HG02763 (cell line): Measurements from ENCODE around the gene PPM1H.

Experiments
- ATAC-seq: cut with Tn5 transposase; IDR thresholded peaks from one replicate; pipeline ENCODE4 v1.9.1; 2021; ENCODE audit warnings: mild to moderate bottlenecking, moderate library complexity; ENCODE audit not compliant: unreplicated experiment

PPM1H gene

DNA sequence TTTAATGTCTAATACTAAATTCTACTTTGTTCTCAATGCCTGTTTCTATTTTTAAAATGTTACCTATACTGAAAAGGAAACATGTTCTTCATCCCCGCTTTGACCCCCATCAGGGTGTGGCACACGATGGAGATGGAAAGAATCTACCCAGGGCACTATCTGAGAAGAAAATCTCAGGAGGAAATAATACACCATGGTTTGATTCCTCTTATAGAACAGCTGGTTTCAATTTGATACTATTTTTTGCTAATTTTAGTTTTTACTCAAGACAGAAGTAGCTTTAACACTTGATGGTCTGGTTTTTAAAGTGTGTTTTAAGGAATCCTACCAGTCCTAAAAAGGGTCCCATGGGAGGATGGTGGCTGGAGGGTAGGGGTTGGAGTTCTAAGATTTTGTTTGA, 56.7 kb downstream of the PPM1H start:
- no peak for ATAC-seq

DNA sequence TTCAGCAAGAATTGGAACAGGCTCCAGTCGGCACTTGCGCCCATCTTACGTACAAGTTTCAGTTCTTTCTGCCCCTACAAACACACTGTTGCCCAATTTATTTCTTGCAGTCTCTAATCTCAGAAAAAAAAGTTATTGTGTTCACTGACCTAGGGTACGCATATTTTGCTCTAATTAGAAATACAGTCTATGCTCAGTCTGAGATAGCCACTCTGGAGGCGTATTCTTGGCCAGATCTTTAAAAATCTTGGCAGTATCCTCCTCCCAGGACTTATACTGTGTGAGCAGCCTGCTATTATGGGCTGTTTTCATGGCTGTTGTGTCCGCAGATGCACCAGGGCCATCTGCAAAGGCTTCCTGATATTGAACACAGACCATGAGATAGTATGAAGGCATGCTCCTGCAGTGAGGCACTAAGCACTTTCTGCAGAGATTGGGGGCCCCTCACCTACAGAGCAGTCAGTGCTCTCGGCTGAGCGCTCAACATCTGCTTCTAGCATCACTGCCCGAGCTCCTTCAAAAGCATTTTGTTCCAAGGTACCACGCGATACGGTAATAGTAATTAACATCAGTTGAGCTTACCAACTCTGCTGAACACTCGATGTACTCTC, 57.9 kb downstream of the PPM1H start:
- no peak for ATAC-seq

DNA sequence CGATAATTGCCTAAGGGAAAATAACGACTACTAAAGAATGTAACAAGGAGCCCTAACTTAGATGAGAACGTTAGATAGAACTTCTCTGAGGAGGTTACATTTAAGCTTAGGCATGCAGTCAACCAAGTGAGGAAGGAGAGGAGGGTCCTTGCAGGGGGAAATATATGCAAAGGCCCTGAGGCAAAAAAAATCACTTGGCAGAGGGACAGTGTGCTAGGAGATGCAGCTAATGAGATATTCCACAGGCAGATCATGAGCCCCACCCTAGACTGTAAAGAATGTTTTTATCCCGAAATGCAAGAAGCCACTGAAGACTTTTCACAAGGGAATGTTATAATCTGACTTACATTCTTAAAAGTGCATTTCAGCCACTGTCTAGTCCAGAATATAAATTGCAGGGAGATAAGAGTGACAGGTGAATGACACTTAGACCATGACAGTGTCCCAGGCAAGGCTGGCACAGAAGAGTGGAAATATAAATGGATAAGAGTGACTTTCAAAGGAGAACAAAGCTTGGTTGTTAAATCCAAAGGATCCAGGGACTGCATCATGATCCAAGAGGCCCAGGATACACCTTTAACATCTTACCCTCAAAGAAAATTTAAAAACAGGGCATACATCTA, 61.0 kb downstream of the PPM1H start:
- ATAC-seq = no peak

DNA sequence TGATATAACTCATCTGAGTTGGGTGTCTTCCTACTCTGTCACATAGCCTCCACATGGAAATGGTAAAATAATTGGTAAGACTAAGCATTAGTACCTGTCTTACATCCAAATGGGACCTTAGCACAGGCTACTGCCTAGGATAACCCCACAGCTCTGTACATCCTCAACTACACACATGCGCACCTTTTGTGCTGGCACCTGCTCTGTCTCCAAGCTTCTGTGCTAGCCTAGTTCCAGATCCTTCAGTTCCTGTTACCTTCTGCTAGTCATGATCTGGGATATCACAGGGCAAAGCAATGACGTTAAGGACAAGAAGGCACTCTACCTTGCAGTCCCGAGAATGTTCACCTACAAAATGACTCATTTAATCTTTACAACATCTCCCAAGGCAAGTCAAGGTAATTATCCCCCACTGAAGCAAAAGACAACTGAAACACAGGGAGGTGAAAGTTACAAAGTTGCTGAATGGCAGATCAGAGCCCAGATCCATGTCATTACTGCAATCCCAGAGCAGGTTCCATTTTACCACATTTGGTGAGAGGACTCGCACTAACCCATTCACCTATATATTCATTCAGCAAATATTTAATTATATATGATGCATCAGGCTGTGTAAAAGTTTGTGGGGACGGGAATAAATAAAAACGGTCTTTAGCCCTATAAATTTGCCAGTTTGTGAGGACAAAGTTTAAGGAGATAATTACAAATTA, 61.7 kb downstream of the PPM1H start:
- ATAC-seq = no peak

DNA sequence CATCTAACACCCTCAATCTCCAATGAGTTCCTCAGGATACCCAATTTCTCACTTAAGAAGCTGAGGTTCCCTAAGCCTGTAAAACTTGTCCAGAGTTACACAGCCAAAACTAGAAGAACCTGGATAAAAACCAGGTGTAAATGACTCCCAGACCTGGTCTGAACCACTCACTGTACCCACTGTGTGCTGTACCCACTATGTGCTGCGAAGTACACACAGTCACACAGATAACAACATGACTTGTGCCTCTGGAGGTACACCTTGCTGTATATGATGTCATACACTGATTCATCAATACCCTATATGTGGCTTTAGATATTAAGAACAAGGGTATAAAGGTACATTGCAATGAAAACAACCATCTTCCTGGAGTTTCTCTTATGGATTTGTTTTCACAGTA, 66.1 kb downstream of the PPM1H start:
- ATAC-seq = no peak

DNA sequence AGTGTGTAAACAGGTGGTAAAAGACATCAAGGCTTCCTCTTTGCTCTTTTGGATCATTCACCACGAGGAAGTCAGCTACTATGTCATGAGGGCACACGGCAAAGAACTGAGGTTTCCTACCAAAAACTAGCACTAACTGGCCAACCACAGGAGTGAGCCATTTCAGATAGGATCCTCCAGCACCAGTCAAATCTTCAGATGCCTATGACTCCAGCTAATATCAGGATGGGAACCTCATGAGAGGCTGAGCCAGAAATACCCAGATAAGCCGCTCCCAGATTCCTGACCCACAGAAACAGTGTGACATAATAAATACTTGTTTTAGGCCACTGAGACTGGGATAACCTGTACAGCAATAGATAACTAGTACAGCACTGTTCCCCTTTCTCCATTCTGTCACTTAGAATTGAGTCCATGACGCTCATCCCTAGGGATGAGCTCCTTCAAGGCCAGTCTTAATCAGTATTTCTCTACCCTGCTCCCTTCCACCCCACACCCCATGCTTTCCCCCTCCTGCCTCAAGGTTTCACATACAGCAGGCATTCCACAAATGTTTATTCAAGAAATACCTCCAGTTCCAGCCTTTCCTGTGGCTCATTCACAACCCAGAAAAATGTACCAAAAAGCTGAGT, 68.4 kb downstream of the PPM1H start:
- no peak for ATAC-seq

DNA sequence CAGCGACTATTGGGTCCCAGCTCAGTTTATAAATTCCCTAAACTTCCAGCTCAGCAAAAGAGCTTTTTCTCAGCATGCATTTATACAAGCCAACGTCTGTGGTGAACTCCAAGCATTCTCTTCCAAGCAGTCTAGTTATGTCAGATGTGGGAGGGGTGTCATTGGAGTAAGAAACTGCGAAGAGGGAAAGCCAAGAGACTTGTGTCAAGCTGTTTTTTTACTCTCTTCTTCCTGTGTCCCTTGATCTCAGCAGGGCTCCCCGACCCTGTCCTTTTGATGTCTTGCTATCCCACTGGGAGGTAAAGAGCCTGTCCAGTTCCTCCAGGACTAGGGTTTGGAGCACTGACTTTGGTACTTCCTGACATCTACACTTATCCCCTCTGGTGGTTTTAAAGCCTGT, 69.0 kb downstream of the PPM1H start:
- no peak for ATAC-seq

DNA sequence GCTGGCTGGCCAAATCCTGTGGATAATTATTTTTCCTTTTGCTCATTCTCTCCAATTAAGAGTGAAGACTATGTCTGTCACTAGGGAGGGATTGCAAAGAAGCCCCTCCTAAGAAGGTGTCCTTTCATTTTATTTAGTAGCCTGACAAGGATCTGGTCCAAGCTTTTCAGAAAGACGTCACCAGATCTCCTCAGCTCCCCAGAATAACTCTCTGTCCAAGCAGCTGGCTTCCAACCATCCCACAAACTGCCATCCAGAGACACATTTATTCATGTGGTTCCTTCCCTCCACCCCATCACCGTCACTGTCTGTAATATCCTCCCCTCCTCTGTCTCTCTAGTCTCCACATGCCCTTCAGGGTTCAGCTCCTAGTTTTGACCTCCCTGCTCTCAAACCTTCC, 69.9 kb downstream of the PPM1H start:
- ATAC-seq = no peak

DNA sequence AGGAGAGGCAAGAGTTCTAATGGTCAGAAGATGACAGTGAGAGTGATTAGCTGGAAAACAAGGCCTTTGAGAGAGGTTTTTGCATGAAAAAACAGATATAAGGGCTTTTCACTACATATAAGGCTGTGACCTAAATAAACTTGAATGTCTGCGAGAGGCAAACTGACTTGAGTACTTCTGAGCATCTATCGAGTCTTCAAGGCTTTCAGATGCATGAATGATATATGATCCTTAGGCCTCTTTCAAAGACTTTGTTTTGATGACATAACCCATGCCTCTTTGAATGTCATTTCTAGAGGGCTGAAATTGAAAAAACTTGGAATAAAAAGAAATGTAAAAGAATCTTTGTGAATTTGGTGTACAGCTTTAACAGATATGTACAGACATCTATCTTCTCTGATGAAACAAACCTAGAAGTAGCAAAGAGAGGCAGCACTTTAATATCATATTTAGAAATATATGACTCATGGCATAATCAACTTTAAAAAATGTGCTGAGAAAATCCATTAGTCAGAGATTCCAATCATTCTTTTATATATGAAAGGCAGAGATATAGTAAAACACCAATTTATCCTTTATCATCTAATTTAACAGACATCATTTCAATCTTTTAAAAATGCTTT, 72.6 kb downstream of the PPM1H start:
- ATAC-seq = no peak

DNA sequence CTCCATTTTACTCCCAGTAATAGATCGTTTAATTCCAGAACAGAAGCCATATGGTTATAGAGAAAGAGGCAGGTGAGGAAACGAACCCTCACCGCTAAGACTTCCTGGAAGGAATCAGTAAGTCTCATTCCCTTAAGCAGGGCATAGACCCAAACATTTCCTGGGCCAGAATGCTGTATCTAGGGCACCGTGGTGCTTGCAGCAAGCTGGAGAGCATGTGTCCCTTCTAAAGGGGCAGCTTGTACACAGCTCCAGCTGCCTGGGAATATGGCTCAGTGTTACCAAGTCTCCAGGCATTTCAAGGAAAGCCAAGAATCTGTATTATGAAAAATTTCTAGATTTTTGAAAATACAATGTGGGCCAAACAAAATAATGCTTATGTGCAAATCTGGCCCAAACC, 73.4 kb downstream of the PPM1H start:
- no peak for ATAC-seq

DNA sequence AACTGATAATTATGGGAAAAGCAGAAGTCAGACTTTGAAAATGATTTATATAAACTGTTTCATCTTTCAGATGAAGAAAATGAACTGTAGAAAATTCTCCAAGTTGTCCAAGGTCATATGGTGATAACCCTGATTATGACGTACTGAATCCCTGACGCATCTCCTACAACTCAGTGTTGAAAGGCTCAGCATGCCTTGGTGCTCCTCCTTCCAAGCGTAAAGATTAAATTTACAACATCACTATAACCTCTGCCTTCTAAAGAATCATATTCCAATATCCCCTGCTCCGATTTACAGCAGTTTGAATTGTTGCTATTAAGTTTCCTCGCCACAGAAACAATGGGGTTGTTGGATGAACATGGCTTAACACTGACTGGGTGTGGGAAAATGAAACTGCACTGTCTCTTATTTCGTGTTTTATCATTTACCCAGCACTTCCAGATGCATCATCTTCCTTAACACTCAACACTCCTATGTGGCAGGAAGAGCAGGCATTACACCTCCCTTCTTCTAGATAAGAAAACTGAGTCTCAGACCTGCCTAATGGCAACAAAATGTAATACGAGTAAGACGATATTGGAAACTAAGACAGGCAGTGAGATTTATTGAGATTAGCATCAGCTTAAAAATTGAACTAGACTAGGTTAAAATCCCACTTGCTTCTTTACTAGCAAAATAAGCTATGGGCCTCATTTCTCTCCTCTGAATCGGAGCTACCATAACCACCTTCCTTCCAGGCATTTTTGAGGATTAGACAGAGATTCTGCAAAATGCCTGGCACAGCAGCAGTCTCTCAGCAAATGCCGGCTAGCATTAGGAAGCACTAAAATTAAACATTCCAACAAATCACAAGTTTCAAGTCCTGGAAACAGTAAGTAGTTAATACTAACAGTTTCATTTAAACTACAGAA, 74.2 kb downstream of the PPM1H start:
- no peak for ATAC-seq

DNA sequence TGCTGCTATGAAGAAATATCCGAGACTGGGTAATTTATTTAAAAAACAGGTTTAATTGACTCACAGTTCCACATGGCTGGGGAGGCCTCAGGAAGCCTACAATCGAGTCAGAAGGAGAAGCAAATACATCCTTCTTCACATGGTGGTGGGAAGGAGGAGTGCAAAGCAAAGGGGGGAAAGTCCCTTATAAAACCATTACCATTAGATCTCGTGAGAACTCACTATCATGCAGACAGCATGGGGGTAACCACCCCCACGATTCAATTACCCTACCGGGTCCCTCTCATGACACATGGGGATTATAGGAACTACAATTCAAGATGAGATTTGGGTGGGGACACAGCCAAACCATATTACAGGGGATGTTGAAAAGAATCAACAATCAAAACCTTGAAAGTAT, 74.9 kb downstream of the PPM1H start:
- ATAC-seq = no peak

DNA sequence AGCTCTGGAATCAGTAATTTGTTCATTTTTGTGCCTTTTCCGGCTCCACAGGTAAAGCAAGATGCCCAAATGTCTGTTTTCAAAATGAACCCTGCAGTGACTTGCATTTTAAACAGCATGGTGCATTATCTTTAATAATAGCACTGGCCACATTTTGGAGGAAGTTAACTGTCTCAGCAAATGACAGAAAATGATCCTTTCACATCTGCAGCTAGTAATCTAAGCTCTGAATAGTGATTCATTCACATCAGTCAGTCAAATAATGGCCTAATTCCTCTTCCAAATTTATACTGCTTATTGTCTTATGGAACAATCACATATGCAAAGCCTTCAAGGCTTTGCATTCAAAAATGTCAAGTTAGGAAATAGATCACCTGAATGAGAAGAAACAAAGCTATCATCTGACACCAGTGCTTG, 75.6 kb downstream of the PPM1H start:
- no peak for ATAC-seq

DNA sequence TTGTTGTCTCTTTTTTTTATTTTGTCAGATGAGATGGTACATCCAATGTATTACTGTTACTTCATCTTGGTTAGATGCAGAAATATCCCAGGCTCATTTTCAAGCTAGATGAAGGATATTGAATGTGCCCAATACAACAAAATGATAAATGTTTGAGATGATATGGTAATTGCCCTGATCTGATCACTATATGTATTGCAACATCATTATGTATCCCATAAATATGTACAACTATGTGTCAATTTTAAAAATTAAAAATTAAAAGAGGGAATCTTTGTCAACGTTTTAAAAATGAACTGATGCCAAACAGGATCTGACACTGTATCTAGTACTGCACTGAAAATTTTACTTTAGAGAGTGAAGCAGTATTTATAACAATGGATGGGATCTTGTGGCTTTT, 78.5 kb downstream of the PPM1H start:
- ATAC-seq = no peak

DNA sequence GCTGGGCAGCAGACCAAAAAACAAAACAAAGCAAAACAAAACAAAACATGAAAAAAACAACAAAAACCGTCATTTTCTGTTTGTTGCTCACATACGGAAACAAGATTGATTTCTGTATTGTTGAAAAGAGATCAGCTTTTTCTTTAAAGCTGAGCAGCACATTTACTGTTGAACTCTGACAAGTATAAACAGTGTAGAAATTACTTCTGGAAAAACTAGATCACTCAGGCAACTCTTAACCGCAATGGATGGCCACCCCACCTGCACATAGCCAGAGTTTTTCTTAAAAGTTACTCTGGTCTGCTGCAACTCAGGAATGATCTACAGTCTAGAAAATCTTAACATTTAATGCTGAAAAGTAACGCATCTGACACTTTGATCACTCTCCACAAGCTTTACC, 80.9 kb downstream of the PPM1H start:
- ATAC-seq = no peak

DNA sequence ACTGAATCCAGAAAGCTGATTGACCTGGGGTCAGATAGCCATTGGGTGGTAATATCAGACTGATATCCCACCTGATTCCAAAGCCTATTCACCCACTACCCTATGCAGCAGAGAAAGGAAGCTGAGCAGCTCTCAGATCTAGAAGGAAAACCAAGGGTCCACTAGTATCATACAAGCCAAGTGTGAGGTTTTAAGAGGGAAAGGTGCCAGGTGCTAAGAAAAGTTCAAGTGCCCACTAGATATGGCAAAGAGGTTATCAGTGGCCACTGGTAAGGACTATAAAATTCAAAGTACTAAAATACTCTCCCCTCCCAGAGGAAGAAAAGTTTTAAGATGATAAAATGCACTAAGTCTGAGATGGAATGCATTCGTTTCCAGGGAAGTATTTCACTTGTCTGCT, 85.6 kb downstream of the PPM1H start:
- ATAC-seq = no peak

DNA sequence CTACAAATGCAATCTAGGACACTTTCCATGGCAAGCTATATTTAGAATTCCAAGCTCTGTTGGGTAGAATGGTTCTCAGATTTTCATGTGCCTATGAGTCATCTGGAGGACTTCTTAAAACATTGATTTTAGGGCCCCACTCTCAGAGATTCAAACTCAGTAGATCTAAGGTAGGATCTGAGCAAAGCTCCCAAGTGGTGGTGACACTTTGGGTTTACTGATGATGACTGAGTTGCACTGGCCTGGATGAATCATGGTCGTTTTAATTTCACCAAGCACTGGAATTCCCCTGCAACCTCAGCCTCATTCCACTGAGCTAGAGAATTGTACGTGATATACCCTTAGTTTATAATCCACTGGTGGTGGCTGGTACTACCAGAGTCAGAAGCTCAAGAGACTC, 86.5 kb downstream of the PPM1H start:
- no peak for ATAC-seq

DNA sequence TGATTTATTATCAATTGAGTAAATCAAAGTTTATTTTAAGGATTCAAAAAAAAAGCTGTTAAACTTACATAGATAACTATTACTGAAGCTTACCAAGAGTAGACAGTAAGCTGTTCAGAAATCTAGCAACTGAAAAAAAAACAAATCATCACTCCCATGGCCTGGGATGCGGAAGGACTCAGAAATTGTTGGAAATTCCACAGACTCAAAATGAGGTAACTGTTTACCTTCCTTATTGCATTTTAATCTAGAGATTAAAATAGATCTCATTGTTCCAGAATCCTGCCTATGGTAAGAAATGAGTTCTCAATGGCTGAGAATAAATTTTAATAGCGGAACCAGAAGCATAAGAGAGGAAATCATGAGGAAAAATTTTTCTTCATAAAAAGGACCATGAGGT, 87.2 kb downstream of the PPM1H start:
- ATAC-seq = no peak

DNA sequence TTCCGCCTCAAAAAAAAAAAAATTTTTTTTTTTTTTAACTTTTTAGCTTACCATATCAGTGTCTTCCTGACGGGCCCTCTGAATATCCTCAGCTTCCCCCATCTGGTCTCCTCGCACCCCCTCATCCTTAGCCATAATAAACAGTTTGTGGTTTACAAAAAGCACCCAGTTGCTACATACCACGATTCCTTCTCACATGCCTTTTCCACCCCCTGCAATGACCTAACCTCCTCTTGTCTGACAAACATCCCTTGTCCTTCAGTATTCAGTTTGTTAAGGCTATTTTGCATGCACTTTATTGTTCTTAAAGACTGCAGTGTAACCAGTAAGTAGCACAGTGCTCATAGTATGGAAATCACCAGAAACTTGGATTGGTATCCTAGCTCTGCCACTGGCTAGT, 88.5 kb downstream of the PPM1H start:
- ATAC-seq = no peak

DNA sequence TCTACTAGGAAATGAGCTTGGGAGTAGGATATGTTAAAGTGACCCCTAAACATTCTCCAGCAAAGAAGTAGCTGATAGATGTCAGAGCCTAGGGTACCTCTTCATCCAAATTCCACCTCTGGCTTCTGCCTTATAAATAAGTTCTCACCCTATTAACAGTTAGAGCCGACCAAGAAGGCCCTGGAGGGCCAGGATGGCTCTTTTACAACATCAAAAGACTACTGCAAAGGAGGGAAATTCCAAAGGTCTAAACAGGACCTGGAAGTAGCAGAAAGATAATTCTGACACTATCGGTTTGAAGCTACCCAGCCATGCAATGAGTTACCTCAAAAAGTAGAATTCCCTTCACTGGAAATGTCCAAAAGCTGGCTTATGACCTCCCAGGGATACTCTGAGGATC, 90.0 kb downstream of the PPM1H start:
- no peak for ATAC-seq

DNA sequence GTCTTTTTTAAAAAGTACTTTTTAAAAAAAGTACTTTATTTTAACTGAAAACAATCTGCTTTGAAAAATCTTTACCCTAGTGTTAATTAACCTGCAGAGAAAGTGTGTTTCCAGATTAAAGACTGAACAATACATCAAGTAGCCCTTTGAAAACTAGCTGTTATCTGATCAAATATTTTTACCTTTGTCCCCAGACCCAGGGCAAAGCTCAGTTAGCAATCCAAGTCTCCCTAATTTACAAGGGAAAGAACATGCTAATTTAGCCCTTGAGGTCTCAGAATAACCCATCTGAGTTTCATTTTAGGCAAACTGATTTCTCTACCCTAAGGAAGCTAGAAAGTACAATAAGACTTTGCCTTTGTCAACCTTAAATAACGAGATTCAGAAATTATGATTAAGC, 91.2 kb downstream of the PPM1H start:
- no peak for ATAC-seq
